Osteoblast (primary cell): ENCODE measurements around the gene AXDND1. TPM values are rescaled to one million over a fixed set of nuclear protein-coding genes. Genes with fewer than 3 reads are reported as not detected.

Experiments
- DNase-seq: peaks from one replicate; pipeline ENCODE4 v3.0.0; 2011; ENCODE audit warnings: low spot score, mixed read lengths; ENCODE audit not compliant: insufficient read length; ENCODE audit errors: missing footprints
- H2AFZ ChIP-seq: 2 replicates; pipeline ENCODE4 v1.6.0; 2011; ENCODE audit warnings: mild to moderate bottlenecking, low read length
- H3K27ac ChIP-seq: 2 replicates; pipeline ENCODE4 v1.5.1; 2011; ENCODE audit warnings: mild to moderate bottlenecking, low read depth, low read length, moderate library complexity
- H3K27me3 ChIP-seq: 2 replicates; pipeline ENCODE4 v1.6.0; 2012; ENCODE audit warnings: mild to moderate bottlenecking, control low read depth, inconsistent platforms, low read length, moderate library complexity; ENCODE audit not compliant: insufficient read depth
- H3K36me3 ChIP-seq: 2 replicates; pipeline ENCODE4 v1.5.1; 2011; ENCODE audit warnings: mild to moderate bottlenecking, low read length, control low read depth, moderate library complexity; ENCODE audit not compliant: insufficient read depth
- H3K4me1 ChIP-seq: 2 replicates; pipeline ENCODE4 v1.5.1; 2011; ENCODE audit warnings: mild to moderate bottlenecking, low read length, control low read depth, moderate library complexity; ENCODE audit not compliant: insufficient read depth
- H3K4me2 ChIP-seq: 2 replicates; pipeline ENCODE4 v1.6.0; 2011; ENCODE audit warnings: mild to moderate bottlenecking, low read length; ENCODE audit not compliant: insufficient read depth
- H3K4me3 ChIP-seq: fragments of 200-600 bp; sonication (generic); 3 replicates; pipeline ENCODE4 v1.5.1; 2012; ENCODE audit warnings: mild to moderate bottlenecking, low read length, inconsistent platforms; ENCODE audit not compliant: insufficient read depth
- H3K79me2 ChIP-seq: 2 replicates; pipeline ENCODE4 v1.6.0; 2012; ENCODE audit warnings: mild to moderate bottlenecking, low read length, control low read depth, inconsistent platforms; ENCODE audit not compliant: insufficient read depth
- H3K9me3 ChIP-seq: 2 replicates; pipeline ENCODE4 v1.5.1; 2011; ENCODE audit warnings: low read depth, low read length, control low read depth
- H4K20me1 ChIP-seq: 2 replicates; pipeline ENCODE4 v1.6.0; 2012; ENCODE audit warnings: mild to moderate bottlenecking, low read length, control low read depth; ENCODE audit not compliant: insufficient read depth
- total RNA-seq: library from RNA; depleted of rRNA; stranded (reverse); fragments of >200 nt; gene quantifications from 2 replicates; pipeline ENCODE4 v1.2.3, GENCODE V29; 2012
- TF ChIP-seq, protein P1 (sequence below): IDR thresholded peaks from 2 replicates; pipeline ENCODE4 v1.5.1; 2011; ENCODE audit warnings: mild to moderate bottlenecking, low read depth, low read length, moderate library complexity; ENCODE audit errors: extremely low read depth

The AXDND1 gene
- total RNA-seq, 1 donor, result 0.72 TPM

DNA sequence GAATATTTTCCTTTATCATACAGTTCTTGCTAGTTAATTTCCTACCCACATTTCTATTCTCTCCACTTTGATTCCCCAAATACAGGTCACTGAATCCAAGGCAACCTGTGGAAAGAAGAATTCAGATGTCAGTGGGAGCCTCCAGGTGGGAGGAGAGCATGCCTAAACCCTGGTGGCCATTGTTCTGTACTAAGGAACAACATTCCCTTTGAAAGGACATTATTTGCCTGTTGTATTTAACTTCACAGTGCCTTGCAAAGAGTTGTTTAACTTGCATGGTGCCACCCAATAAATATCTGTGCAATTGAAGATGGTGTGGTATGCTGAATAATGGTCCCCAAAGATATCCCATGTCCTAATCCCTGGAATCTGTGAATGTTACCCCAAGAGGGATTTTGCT is 188.7 kb downstream of the AXDND1 start:
- Histone ChIP-seq H3K4me3 (no peak overlapping the region), H3K79me2 (no peaks in the 10 kb centered on the region), H3K27me3 (no peaks in the 10 kb centered on the region), H3K36me3 (no peaks in the 10 kb centered on the region), H4K20me1 (no peaks in the 10 kb centered on the region), H3K4me1 (no peaks in the 10 kb centered on the region), H2AFZ (no peak overlapping the region), H3K9me3 (no peaks in the 10 kb centered on the region), H3K4me2 (no peak overlapping the region), H3K27ac (no peak overlapping the region)
- no peak for DNase-seq
- TF ChIP-seq, protein P1, sequence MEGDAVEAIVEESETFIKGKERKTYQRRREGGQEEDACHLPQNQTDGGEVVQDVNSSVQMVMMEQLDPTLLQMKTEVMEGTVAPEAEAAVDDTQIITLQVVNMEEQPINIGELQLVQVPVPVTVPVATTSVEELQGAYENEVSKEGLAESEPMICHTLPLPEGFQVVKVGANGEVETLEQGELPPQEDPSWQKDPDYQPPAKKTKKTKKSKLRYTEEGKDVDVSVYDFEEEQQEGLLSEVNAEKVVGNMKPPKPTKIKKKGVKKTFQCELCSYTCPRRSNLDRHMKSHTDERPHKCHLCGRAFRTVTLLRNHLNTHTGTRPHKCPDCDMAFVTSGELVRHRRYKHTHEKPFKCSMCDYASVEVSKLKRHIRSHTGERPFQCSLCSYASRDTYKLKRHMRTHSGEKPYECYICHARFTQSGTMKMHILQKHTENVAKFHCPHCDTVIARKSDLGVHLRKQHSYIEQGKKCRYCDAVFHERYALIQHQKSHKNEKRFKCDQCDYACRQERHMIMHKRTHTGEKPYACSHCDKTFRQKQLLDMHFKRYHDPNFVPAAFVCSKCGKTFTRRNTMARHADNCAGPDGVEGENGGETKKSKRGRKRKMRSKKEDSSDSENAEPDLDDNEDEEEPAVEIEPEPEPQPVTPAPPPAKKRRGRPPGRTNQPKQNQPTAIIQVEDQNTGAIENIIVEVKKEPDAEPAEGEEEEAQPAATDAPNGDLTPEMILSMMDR, result no peak

DNA sequence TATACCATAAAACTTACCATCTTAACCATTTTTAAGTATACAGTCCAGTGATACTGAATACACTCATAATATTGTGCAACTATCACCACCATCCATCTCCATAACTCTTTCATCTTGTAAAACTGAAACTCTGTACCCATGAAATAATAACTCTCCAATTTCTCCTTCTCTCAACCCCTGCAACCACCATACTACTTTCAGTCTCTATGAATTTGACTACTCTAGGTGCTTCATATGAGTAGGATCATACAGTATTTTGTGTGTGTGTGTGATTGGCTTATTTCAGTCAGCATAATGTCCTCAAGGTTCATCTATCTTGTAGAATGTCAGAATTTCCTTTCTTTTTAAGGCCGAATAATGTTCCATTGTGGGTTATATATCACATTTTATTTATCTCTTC is 192.3 kb downstream of the AXDND1 start:
- H3K9me3 ChIP-seq, result no peaks in the 10 kb centered on the region
- H4K20me1 ChIP-seq, result no peaks in the 10 kb centered on the region
- no peaks in the 10 kb centered on the region for H3K79me2 ChIP-seq
- no peak for DNase-seq
- H3K27ac ChIP-seq, result no peak overlapping the region
- H2AFZ ChIP-seq, result no peak overlapping the region
- H3K4me1 ChIP-seq, result no peaks in the 10 kb centered on the region
- H3K4me3 ChIP-seq, result no peak overlapping the region
- H3K36me3 ChIP-seq, result no peaks in the 10 kb centered on the region
- no peak overlapping the region for H3K4me2 ChIP-seq
- TF ChIP-seq, protein P1, result no peak
- no peaks in the 10 kb centered on the region for H3K27me3 ChIP-seq

DNA sequence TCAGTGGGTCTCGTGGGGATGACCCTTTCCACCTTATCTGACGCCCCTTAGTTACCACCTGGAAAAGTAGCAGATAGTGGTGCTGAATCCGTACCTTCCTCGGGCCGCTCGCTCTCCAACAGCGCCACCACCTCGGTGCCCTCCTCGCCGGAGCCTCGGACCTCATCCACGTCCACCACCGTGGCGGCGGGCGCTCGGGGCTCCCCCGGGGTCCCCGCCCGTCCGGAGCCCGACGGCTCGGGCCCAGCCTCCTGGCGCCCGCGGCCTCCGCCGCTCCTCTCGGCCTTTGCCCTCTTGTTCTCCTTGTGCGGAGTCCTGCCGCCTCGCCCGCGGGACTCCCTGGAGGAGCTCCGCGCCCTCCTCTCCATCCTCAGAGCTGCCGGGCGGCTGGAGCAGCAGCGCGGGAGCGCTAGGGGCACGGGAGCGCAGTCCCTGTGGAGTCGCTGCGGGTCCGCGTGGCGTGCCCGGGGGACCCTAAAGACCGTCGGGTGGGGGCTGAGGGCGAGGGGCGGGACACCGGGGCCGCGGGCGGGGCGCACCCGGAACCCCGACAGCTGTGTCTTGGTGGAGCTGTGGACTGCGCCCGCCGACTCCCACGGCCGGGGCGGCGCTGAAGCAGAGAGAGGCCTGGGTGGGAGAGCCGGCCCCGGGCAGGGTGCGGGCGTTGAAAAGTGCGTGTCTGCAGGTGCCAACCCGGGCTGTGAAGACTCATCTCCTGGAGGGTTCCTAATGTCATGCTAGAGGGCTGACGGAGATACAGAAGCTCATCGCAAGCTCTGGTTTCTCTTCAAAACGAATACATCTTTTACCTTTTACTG is 209.9 kb downstream of the AXDND1 start, which contains the start of gene NPHS2:
NPHS2 (minus strand) TSS at position 452 of the 818 bp plus-strand sequence; CDS start at position 368, 84 bp downstream.
- Histone ChIP-seq H3K4me1 (no peaks in the 10 kb centered on the region), H3K27ac (no peak within 1 kb of the TSS), H3K79me2 (no peaks in the 10 kb centered on the region), H2AFZ (no peak within 1 kb of the TSS), H3K4me3 (no peak within 1 kb of the TSS), H4K20me1 (no peaks in the 10 kb centered on the region), H3K27me3 (peaks cover 28% of the 10 kb centered on the region), H3K9me3 (no peaks in the 10 kb centered on the region), H3K36me3 (no peaks in the 10 kb centered on the region), H3K4me2 (no peak within 1 kb of the TSS)
- no peak for DNase-seq
- TF ChIP-seq, protein P1, result no peak

DNA sequence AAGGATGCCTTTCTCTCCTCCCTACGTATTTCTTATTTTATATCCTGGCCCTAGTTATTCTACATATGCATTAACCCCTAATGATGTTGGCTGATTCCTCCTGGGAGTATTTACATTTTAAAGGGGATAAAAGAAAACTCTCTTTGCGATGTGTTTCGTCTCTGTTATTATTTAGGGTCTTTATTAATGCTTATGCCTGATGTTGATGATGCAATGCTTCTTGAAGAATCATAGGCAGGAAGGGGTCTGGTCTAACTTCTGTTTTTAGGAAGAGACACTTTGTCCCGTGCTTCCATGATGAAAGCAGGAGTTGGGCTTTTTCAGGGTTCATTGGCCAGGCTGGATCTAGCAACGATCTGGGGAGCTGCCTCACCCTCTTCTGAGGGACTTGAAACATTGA is 210.7 kb downstream of the AXDND1 start:
- TF ChIP-seq, protein P1, result no peak
- H3K36me3 ChIP-seq, result no peaks in the 10 kb centered on the region
- H4K20me1 ChIP-seq, result no peaks in the 10 kb centered on the region
- H3K27ac ChIP-seq, result no peak overlapping the region
- H2AFZ ChIP-seq, result no peak overlapping the region
- no peak for DNase-seq
- no peak overlapping the region for H3K4me3 ChIP-seq
- H3K9me3 ChIP-seq, result no peaks in the 10 kb centered on the region
- H3K79me2 ChIP-seq, result no peaks in the 10 kb centered on the region
- H3K4me1 ChIP-seq, result no peaks in the 10 kb centered on the region
- H3K27me3 ChIP-seq, result peaks cover 28% of the 10 kb centered on the region
- H3K4me2 ChIP-seq, result no peak overlapping the region
